Keratinocyte (primary cell): ENCODE measurements around the gene HID1.
A peak's percentile ranks its signal among the peaks of the same experiment; 100 is the strongest.

ENCODE experiments used
- CTCF ChIP-seq, 3 experiments: IDR thresholded peaks in 1 of 3; conservative IDR thresholded peaks in 1 of 3; optimal IDR thresholded peaks in 1 of 3; 2 replicates in 2 of 3; 3 replicates in 1 of 3; pipeline versions ENCODE3 to v1.5.1; 2011; ENCODE audit warnings: low read length in 3 of 3, mild to moderate bottlenecking in 3 of 3, moderate library complexity in 2 of 3, control low read depth in 1 of 3, inconsistent platforms in 1 of 3; ENCODE audit not compliant: insufficient read depth in 2 of 3; ENCODE audit errors: extremely low read depth in 1 of 3
- EZH2 ChIP-seq: IDR thresholded peaks from one replicate; pipeline ENCODE4 v1.6.1; 2012; ENCODE audit warnings: inconsistent platforms, mild to moderate bottlenecking, low read length, moderate library complexity

DNA sequence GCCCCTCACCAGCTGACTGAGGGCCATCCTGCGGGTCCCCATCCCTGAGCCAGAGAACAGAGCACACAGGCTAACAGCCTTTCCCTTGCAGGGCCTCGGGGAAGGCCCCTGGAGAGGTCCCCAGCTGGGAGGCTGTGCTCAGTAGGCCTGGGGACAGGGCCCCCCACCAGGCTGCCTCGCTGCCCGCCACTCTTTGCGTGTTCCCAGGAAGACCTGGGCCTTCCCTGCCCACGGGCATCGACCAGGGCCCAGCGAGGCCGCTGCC, 785 bp downstream of the HID1 start:
- TF ChIP-seq CTCF (optimal IDR thresholded peaks at IDR 0.05 in 1 of 3, IDR thresholded peaks at IDR 0.05 in 1 of 3, conservative IDR thresholded peaks at IDR 0.05 in 1 of 3; ENCODE audit: extremely low read depth in 1 of 3, insufficient read depth in 2 of 3, low read length in 3 of 3) (no peak), EZH2 (peak; percentile 60)
